Measurements from ENCODE around the gene CDC25B.

DNA sequence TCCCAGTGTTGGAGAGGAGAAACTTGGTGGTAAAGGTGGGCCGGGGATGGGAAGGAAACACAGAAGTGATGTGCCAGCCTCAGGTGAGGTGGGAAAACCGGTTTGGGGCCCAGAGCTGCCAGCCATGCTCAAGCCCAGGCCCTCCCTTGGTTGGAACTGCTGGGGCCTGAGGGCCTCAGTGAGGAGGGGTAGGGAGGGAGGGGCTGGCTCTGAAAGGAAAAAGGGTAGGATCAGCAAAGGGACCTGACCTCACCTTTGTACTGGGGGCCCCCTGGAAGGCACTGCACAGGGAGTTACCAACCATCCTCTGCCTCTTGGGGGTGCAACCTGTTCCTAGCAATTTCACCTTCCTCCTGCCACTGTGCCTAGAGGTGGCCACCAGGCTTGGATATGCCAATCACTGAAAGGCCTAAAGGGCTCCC is 13.0 kb upstream of the CDC25B start:
- TF ChIP-seq SCRT1 (tag by site-specific recombination; IDR thresholded peaks at IDR 0.05; ENCODE audit: borderline replicate concordance): no peak
- no peak for TF ChIP-seq ZIC2 (tag by site-specific recombination; IDR thresholded peaks at IDR 0.05)
- TF ChIP-seq, protein P1, sequence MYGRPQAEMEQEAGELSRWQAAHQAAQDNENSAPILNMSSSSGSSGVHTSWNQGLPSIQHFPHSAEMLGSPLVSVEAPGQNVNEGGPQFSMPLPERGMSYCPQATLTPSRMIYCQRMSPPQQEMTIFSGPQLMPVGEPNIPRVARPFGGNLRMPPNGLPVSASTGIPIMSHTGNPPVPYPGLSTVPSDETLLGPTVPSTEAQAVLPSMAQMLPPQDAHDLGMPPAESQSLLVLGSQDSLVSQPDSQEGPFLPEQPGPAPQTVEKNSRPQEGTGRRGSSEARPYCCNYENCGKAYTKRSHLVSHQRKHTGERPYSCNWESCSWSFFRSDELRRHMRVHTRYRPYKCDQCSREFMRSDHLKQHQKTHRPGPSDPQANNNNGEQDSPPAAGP (tag by site-specific recombination; IDR thresholded peaks at IDR 0.05): no peak
- TF ChIP-seq, protein P2, sequence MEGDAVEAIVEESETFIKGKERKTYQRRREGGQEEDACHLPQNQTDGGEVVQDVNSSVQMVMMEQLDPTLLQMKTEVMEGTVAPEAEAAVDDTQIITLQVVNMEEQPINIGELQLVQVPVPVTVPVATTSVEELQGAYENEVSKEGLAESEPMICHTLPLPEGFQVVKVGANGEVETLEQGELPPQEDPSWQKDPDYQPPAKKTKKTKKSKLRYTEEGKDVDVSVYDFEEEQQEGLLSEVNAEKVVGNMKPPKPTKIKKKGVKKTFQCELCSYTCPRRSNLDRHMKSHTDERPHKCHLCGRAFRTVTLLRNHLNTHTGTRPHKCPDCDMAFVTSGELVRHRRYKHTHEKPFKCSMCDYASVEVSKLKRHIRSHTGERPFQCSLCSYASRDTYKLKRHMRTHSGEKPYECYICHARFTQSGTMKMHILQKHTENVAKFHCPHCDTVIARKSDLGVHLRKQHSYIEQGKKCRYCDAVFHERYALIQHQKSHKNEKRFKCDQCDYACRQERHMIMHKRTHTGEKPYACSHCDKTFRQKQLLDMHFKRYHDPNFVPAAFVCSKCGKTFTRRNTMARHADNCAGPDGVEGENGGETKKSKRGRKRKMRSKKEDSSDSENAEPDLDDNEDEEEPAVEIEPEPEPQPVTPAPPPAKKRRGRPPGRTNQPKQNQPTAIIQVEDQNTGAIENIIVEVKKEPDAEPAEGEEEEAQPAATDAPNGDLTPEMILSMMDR (tag by site-specific recombination; IDR thresholded peaks at IDR 0.05): no peak
- TF ChIP-seq ZNF274 (IDR thresholded peaks at IDR 0.05; ENCODE audit: low read length): no peak
- TF ChIP-seq ZNF274 (tag by site-specific recombination; IDR thresholded peaks at IDR 0.05; ENCODE audit: borderline replicate concordance): no peak
- TF ChIP-seq ZNF366 (tag by site-specific recombination; conservative IDR thresholded peaks at IDR 0.05): no peak
- no peak for TF ChIP-seq SALL2 (tag by site-specific recombination; IDR thresholded peaks at IDR 0.05; ENCODE audit: borderline replicate concordance)
- no peak for TF ChIP-seq ZEB2 (tag by site-specific recombination; IDR thresholded peaks at IDR 0.05)
- no peak for TF ChIP-seq ZNF24 (tag by site-specific recombination; IDR thresholded peaks at IDR 0.05)

Measured in HEK293 (cell line).